Brain pericyte (primary cell): ENCODE data around the gene RICTOR.

ENCODE experiments used
- DNase-seq: peaks from one replicate; pipeline ENCODE4 v3.0.0-alpha.2; 2012; ENCODE audit warnings: low read depth, low spot score

The RICTOR gene

DNA sequence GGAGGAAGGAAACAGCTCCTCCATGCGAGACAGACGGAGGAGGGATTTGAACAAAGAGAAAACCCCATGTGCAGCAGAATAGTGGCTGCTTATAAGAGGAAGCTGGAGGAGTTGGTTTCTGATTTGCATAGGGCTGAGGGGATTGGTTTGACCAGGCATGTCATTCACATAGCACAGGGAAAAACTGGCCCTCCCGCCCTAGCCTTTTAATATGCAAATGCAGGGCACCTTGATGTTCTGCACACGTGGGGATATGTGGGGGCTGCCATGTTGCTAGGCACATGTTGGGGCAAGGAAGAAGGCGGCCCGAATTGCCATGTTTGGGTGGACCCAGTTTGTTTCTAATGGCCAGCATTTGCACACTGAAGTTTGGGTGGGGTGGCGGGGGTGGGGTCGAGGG lies 186.2 kb downstream of the RICTOR start:
- no peak for DNase-seq
